HEK293T (cell line): ENCODE measurements around the gene STN1.
A peak's percentile ranks its signal among the peaks of the same experiment; 100 is the strongest.

Experiments
- CTCF ChIA-PET: fragments of 350-600 bp; formaldehyde crosslinking; extraction: SDS; loops from one replicate; lab custom pipeline; 2021; ENCODE audit warnings: antibody characterized with exemption, inconsistent platforms; lab: Yijun Ruan, JAX
- POLR2A ChIA-PET: fragments of 350-600 bp; formaldehyde crosslinking; extraction: SDS; loops from one replicate; lab custom pipeline; 2020; ENCODE audit warnings: antibody characterized with exemption, inconsistent platforms; lab: Yijun Ruan, JAX
- DNase-seq: peaks from one replicate; pipeline ENCODE4 v3.0.0; 2012; ENCODE audit warnings: mixed read lengths; ENCODE audit errors: extremely low spot score
- ARNT ChIP-seq: fragments of 450-650 bp; IDR thresholded peaks from 2 replicates; pipeline ENCODE4 v1.6.1; 2017; ENCODE audit warnings: mild to moderate bottlenecking
- BHLHE40 ChIP-seq: fragments of 450-650 bp; IDR thresholded peaks from 2 replicates; pipeline ENCODE4 v1.6.1; 2016; ENCODE audit warnings: mild to moderate bottlenecking, moderate library complexity, borderline replicate concordance
- CTBP1 ChIP-seq: fragments of 450-650 bp; IDR thresholded peaks from 2 replicates; pipeline ENCODE4 v1.6.1; 2016; ENCODE audit warnings: borderline replicate concordance
- ELF4 ChIP-seq: fragments of 450-650 bp; IDR thresholded peaks from 2 replicates; pipeline ENCODE4 v1.6.1; 2017; ENCODE audit warnings: antibody characterized with exemption
- FOXA1 ChIP-seq: fragments of 450-650 bp; IDR thresholded peaks from 2 replicates; pipeline ENCODE4 v1.6.1; 2016; ENCODE audit warnings: mild to moderate bottlenecking
- FOXK2 ChIP-seq: fragments of 450-650 bp; IDR thresholded peaks from 2 replicates; pipeline ENCODE4 v1.6.1; 2016; ENCODE audit warnings: mild to moderate bottlenecking
- FOXM1 ChIP-seq: fragments of 450-650 bp; IDR thresholded peaks from 2 replicates; pipeline ENCODE4 v1.6.1; 2017; ENCODE audit warnings: mild to moderate bottlenecking, borderline replicate concordance
- HDGF ChIP-seq: fragments of 450-650 bp; IDR thresholded peaks from 2 replicates; pipeline ENCODE4 v1.6.1; 2017; ENCODE audit warnings: antibody characterized with exemption, borderline replicate concordance
- L3MBTL2 ChIP-seq: fragments of 450-650 bp; conservative IDR thresholded peaks from 2 replicates; pipeline ENCODE4 v1.6.1; 2016; ENCODE audit warnings: mild to moderate bottlenecking
- LEF1 ChIP-seq: fragments of 450-650 bp; IDR thresholded peaks from 2 replicates; pipeline ENCODE4 v1.6.1; 2017; ENCODE audit warnings: mild to moderate bottlenecking, borderline replicate concordance
- NFRKB ChIP-seq: fragments of 450-650 bp; IDR thresholded peaks from 2 replicates; pipeline ENCODE4 v1.6.1; 2016; ENCODE audit warnings: mild to moderate bottlenecking, moderate library complexity
- PKNOX1 ChIP-seq: fragments of 450-650 bp; IDR thresholded peaks from 2 replicates; pipeline ENCODE4 v1.6.1; 2016
- SP1 ChIP-seq: fragments of 450-650 bp; IDR thresholded peaks from 2 replicates; pipeline ENCODE4 v1.6.1; 2017
- SUZ12 ChIP-seq: fragments of 450-650 bp; IDR thresholded peaks from 2 replicates; pipeline ENCODE4 v1.6.1; 2016; ENCODE audit warnings: mild to moderate bottlenecking
- TARDBP ChIP-seq: fragments of 450-650 bp; IDR thresholded peaks from 2 replicates; pipeline ENCODE4 v1.6.1; 2016
- ZNF384 ChIP-seq: fragments of 450-650 bp; IDR thresholded peaks from 2 replicates; pipeline ENCODE4 v1.6.1; 2016

Gene STN1

GRCh38 chr10:103851261-103851660 is 66.7 kb downstream of the STN1 start:
- TF ChIP-seq SP1 (no peak), LEF1 (no peak), HDGF (no peak), NFRKB (no peak), ZNF384 (no peak), TARDBP (no peak), FOXK2 (no peak), ARNT (no peak), PKNOX1 (no peak), BHLHE40 (no peak), ELF4 (no peak), CTBP1 (no peak), SUZ12 (no peak), FOXM1 (no peak), L3MBTL2 (no peak)
- DNase-seq, result no peak
- ChIA-PET CTCF (no interaction called here), POLR2A (no interaction called here)

DNA sequence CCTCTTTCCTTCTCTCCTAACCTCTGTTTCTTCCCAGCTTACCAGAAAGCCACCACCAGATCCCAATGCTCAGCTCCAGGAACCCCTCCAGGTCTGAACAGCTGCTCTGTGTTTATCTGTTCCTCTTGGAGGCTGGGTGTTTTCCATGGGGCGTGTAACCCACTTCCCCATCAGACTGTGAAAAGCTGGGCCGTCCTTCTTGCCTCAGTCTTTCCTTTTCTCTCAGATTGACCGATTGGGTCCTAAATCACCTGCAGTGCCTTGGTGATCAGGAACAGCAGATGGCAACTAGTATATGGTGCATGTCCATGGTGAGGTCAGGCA is 67.5 kb downstream of the STN1 start:
- ChIA-PET CTCF (interaction anchor here (0.7 kb wide), 1 partner anchor 478 kb away, joined by 3 read pairs; no protein-coding TSS in a partner anchor), POLR2A (no interaction called here)
- DNase-seq, result no peak

GRCh38 chr10:103849880-103850571 is 68.0 kb downstream of the STN1 start:
- DNase-seq, result no peak
- CTCF ChIA-PET, result interaction anchor here (0.7 kb wide), 1 partner anchor 479 kb away, joined by 3 read pairs; no protein-coding TSS in a partner anchor
- no peak for TF ChIP-seq CTBP1
- no peak for TF ChIP-seq PKNOX1
- no peak for TF ChIP-seq L3MBTL2
- no peak for TF ChIP-seq BHLHE40
- POLR2A ChIA-PET, result no interaction called here

More for the DNA sequence above, 67.5 kb downstream of the STN1 start:
- TF ChIP-seq NFRKB (no peak), ZNF384 (no peak), ARNT (no peak), FOXK2 (no peak), CTBP1 (no peak), L3MBTL2 (no peak), HDGF (no peak), TARDBP (no peak), FOXM1 (no peak), BHLHE40 (no peak), LEF1 (no peak), SUZ12 (no peak), FOXA1 (no peak)

DNA sequence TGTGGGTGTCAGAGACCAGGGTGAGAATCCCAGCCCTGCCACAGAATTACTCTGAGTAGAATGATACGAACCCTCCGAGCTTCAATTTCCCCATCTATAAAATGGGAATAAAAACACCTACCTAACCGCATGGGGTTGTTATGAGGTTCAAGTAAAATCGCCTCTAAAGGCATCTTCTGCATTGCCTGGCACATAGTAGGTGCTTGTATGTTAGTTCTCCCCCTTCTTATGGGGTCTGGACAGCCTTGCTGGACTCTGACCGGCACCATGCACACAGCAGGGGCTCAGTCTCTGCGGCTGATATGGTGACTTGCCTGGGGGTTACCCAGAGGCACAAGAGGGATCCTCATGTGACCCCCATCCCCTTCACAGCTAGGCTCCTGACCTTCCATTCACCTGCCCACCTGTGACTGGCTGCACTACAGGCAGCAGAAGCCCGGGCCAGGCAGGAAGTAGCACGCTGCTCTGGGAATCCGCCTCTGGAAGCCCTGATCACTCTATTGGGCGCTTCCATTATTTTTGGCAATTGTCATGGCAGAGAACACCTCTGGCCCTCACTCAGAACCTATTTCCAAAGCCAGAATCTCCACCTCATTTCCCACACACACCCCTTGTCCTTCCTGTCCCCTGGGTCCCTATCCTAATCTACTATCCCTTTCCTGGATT is 68.6 kb downstream of the STN1 start:
- CTCF ChIA-PET, result interaction anchor here (1.1 to 1.7 kb wide), 4 partner anchors 10 to 136 kb away, joined by 3 to 8 read pairs (median 4); no protein-coding TSS in a partner anchor
- no peak for DNase-seq

DNA sequence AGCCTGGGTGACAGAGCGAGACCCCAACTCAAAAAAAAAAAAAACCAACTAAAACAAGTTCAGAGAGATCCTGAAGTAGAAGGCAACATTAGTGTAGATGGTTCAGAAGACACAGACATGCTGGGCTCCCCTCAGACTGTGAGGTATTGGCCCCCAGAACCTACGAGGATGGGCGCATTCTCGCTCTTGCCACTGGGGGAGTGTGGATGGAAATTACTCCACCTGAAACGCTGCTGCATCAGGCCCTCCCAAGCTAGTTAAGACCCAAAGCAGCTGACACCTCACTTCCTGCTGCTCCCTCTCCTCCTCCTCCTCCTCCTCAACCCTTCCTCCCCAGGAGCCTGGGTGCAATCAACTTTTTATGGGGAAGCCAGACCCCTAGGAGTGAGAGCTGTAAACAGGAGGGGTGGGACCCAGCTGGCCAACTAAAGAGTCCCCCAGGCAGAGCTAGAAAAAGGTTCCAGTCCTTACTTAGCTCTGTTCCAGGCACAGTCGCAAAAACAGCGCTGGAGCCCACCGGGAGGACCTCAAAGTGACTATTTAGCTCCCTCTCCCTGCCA is 70.0 kb downstream of the STN1 start:
- TF ChIP-seq BHLHE40 (no peak), SUZ12 (no peak), FOXA1 (no peak), HDGF (no peak)
- DNase-seq, result peak; percentile 62
- POLR2A ChIA-PET, result interaction anchor here (0.6 kb wide), 1 partner anchor 163 kb away, joined by 3 read pairs; no protein-coding TSS in a partner anchor
- CTCF ChIA-PET, result interaction anchor here (0.6 to 1.7 kb wide), 8 partner anchors 9 to 135 kb away, joined by 3 to 8 read pairs (median 3); no protein-coding TSS in a partner anchor

More for the DNA sequence above, 68.6 kb downstream of the STN1 start:
- POLR2A ChIA-PET, result no interaction called here
- TF ChIP-seq CTBP1, result no peak

DNA sequence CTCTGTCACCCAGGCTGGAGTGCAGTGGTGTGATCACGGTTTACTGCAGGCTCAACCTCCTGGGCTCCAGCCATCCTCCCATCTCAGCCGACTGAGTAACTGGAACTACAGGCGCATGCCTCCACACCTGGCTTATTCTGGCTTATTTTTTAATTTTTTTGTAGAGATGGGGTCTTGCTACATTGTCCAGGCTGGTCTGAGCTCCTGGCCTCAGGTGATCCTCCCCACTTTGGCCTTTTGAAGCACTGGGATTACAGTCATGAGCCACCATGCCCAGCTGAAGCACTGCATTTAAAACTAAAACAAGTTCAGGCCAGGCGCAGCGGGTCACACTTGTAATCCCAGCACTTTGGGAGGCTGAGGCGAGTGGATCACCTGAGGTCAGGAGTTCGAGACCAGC is 70.6 kb downstream of the STN1 start:
- POLR2A ChIA-PET, result no interaction called here
- TF ChIP-seq SP1 (no peak), HDGF (no peak), BHLHE40 (no peak), FOXK2 (no peak), NFRKB (no peak), FOXA1 (no peak), ZNF384 (no peak), L3MBTL2 (no peak), SUZ12 (no peak), PKNOX1 (no peak), FOXM1 (no peak), LEF1 (no peak), CTBP1 (no peak), ARNT (no peak), TARDBP (no peak), ELF4 (no peak)
- CTCF ChIA-PET, result interaction anchor here (0.6 to 1.7 kb wide), 4 partner anchors 8 to 97 kb away, joined by 3 to 8 read pairs (median 3); no protein-coding TSS in a partner anchor
- no peak for DNase-seq
